SJCRH30 (cell line): ENCODE data around the gene KCNN4. TPM values are rescaled to one million over a fixed set of nuclear protein-coding genes. Genes with fewer than 3 reads are reported as not detected.
A peak's percentile ranks its signal among the peaks of the same experiment; 100 is the strongest.

Experiments used
- DNase-seq, 2 experiments: peaks; one replicate each; pipeline ENCODE4 v3.0.0-alpha.2; 2015 to 2020
- H3K27ac ChIP-seq: fragments of 250-450 bp; sonication (Bioruptor Pico); 2 replicates; pipeline ENCODE4 v1.5.1; 2020; ENCODE audit warnings: mild to moderate bottlenecking, moderate library complexity
- H3K27me3 ChIP-seq: fragments of 250-450 bp; sonication (Bioruptor Pico); 2 replicates; pipeline ENCODE4 v1.5.1; 2020; ENCODE audit warnings: mild to moderate bottlenecking, moderate library complexity
- H3K36me3 ChIP-seq: fragments of 250-450 bp; sonication (Bioruptor Pico); 2 replicates; pipeline ENCODE4 v1.5.1; 2020; ENCODE audit warnings: mild to moderate bottlenecking, moderate library complexity
- H3K4me1 ChIP-seq: fragments of 250-450 bp; sonication (Bioruptor Pico); 2 replicates; pipeline ENCODE4 v1.5.1; 2020; ENCODE audit warnings: mild to moderate bottlenecking, moderate library complexity
- H3K4me3 ChIP-seq: fragments of 250-450 bp; sonication (Bioruptor Pico); 2 replicates; pipeline ENCODE4 v1.5.1; 2020; ENCODE audit warnings: mild to moderate bottlenecking, moderate library complexity
- H3K9me3 ChIP-seq: fragments of 250-450 bp; sonication (Bioruptor Pico); replicated peaks from 2 replicates; pipeline ENCODE4 v1.5.1; 2020; ENCODE audit warnings: mild to moderate bottlenecking, moderate library complexity
- total RNA-seq: library from RNA; depleted of rRNA; stranded (reverse); fragments of >200 nt; shearing (Covaris generic); gene quantifications from 2 replicates; pipeline ENCODE4 v1.2.3, GENCODE V29; 2014

Gene KCNN4
- total RNA-seq, 1 experiment from 2014 or later: 0.38 TPM

GRCh38 chr19:43752287-43752875 lies 28.4 kb downstream of the KCNN4 start:
- Histone ChIP-seq H3K36me3 (peaks cover 29% of the 10 kb centered on the region), H3K4me3 (no peak overlapping the region), H3K9me3 (no peaks in the 10 kb centered on the region), H3K27ac (peak overlapping the region; percentile 14; the same call in 1 of the 2 replicates), H3K27me3 (no peaks in the 10 kb centered on the region), H3K4me1 (peaks cover 5% of the 10 kb centered on the region; the same call in 1 of the 2 replicates)
- DNase-seq: no peak

- H3K36me3 ChIP-seq: peaks cover 29% of the 10 kb centered on the region
- no peaks in the 10 kb centered on the region for H3K27me3 ChIP-seq
- no peaks in the 10 kb centered on the region for H3K9me3 ChIP-seq
- DNase-seq: no peak
- no peak overlapping the region for H3K4me3 ChIP-seq
- H3K4me1 ChIP-seq: peaks cover 5% of the 10 kb centered on the region; the same call in 1 of the 2 replicates
- H3K27ac ChIP-seq: no peak overlapping the region
Measured at GRCh38 chr19:43751466-43752220, 29.1 kb downstream of the KCNN4 start.

DNA sequence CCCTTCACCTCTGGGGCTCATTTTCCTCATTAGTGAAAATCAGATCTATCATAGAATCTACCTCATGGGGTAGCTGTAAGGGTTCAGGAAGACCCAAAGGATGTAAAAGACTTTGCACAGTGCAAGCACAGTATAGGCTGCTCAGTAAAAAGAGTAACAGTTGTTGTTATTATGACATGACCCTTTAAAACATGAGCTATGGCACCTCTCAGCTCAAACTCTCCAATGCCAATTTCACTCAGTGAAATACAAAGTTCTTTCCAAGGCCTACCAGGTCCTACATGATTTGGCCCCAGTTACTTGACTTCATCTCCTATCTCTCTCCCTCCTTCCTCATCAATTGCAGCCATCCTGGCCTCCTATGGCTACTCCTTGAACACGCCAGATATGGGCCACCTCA lies 30.9 kb downstream of the KCNN4 start:
- no peaks in the 10 kb centered on the region for H3K9me3 ChIP-seq
- no peak for DNase-seq
- H3K4me3 ChIP-seq: no peak overlapping the region
- H3K27me3 ChIP-seq: no peaks in the 10 kb centered on the region
- peaks cover 5% of the 10 kb centered on the region; the same call in 1 of the 2 replicates for H3K4me1 ChIP-seq
- peaks cover 32% of the 10 kb centered on the region for H3K36me3 ChIP-seq
- no peak overlapping the region for H3K27ac ChIP-seq

DNA sequence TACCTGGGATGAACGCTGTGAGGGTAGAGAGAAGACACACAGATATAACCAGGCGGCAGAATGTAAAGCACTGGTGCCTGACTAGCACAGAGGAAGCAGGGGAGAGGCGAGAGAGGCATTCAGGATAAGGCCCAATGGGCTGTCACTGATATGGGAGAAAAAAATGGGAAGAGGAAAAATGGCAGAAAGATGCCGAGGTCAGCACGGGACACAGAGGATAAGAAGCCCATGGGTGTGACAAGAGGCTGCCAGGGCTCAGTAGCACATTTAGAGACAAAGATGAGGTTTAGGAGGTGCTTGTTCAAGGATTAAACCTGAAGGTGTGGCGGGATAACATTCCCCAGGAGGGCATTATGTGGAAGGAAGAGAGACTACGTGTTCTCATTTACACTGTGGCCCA lies 31.6 kb downstream of the KCNN4 start:
- Histone ChIP-seq H3K4me1 (peaks cover 5% of the 10 kb centered on the region; the same call in 1 of the 2 replicates), H3K9me3 (no peaks in the 10 kb centered on the region), H3K27ac (no peak overlapping the region), H3K36me3 (peaks cover 36% of the 10 kb centered on the region), H3K4me3 (no peak overlapping the region), H3K27me3 (no peaks in the 10 kb centered on the region)
- no peak for DNase-seq

DNA sequence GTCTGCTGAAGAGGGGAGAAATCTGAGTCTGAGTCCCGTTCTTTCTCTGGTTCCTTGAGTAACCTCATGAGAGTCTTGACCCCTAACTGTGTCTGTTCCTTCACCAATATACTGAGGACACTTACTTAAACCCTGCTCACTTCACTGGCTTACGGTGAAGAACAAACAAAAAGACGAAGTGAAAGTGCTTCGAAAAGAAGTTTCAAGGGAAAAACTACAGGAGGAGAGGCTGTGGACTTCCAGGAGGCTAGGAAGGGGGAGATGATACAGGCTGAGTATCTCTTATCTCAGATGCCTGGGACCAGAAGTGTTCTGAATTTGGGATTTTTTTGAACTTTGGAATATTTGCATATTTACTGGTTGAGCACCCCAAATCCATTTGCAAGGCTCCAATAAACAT lies 32.1 kb downstream of the KCNN4 start:
- H3K9me3 ChIP-seq: no peaks in the 10 kb centered on the region
- no peak overlapping the region for H3K27ac ChIP-seq
- no peak overlapping the region for H3K4me3 ChIP-seq
- H3K4me1 ChIP-seq: peaks cover 5% of the 10 kb centered on the region; the same call in 1 of the 2 replicates
- DNase-seq: no peak
- H3K27me3 ChIP-seq: no peaks in the 10 kb centered on the region
- H3K36me3 ChIP-seq: peaks cover 40% of the 10 kb centered on the region

GRCh38 chr19:43748205-43748594 lies 32.6 kb downstream of the KCNN4 start:
- Histone ChIP-seq H3K36me3 (peaks cover 41% of the 10 kb centered on the region), H3K27ac (no peak overlapping the region), H3K4me1 (peaks cover 5% of the 10 kb centered on the region; the same call in 1 of the 2 replicates), H3K9me3 (no peaks in the 10 kb centered on the region), H3K4me3 (no peak overlapping the region), H3K27me3 (no peaks in the 10 kb centered on the region)
- DNase-seq: no peak

DNA sequence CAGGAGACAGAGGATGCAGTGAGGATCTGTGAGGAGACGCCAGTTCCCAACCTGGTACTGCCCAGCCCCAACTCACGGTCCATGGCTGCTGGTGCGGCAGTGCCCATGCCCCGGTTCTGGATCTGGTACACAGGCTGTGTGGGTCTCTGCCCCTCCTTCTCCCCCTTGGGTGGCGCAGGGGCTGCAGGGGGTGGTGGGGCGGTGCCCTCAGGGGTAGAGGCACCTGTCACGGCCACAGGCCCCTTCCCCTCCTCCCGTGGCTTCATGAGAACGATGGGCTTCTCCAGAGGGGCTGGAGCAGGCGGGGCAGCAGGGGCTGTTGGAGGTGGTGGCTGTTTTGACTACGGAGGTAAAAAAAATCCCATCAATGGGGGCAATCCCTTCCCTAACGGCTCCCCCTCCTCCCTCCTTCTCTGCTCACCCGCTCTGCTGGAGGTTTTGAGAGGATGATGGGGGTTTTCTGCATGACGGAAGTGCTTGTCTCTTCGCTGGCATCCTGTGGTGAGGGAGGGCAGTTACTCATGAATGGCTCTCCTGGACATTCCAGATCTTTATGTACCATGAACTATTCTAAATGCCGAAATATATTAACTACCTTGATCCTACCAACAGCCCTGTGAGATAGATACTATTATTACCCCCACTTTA lies 33.1 kb downstream of the KCNN4 start:
- Histone ChIP-seq H3K27me3 (no peaks in the 10 kb centered on the region), H3K36me3 (peaks cover 41% of the 10 kb centered on the region), H3K9me3 (no peaks in the 10 kb centered on the region), H3K27ac (no peak overlapping the region), H3K4me3 (no peak overlapping the region), H3K4me1 (peaks cover 5% of the 10 kb centered on the region; the same call in 1 of the 2 replicates)
- no peak for DNase-seq

- H3K9me3 ChIP-seq: no peaks in the 10 kb centered on the region
- peaks cover 27% of the 10 kb centered on the region for H3K36me3 ChIP-seq
- no peaks in the 10 kb centered on the region for H3K4me1 ChIP-seq
- H3K27me3 ChIP-seq: no peaks in the 10 kb centered on the region
- no peak overlapping the region for H3K27ac ChIP-seq
- DNase-seq: no peak
- H3K4me3 ChIP-seq: no peak overlapping the region
Measured at GRCh38 chr19:43743059-43743458, 37.7 kb downstream of the KCNN4 start.

GRCh38 chr19:43741075-43741825 lies 39.5 kb downstream of the KCNN4 start:
- no peak overlapping the region for H3K4me3 ChIP-seq
- no peak overlapping the region for H3K27ac ChIP-seq
- no peaks in the 10 kb centered on the region for H3K4me1 ChIP-seq
- H3K9me3 ChIP-seq: no peaks in the 10 kb centered on the region
- H3K36me3 ChIP-seq: peaks cover 39% of the 10 kb centered on the region
- no peak for DNase-seq
- H3K27me3 ChIP-seq: no peaks in the 10 kb centered on the region

GRCh38 chr19:43739439-43740235 lies 41.1 kb downstream of the KCNN4 start:
- Histone ChIP-seq H3K9me3 (no peaks in the 10 kb centered on the region), H3K27ac (no peak overlapping the region), H3K4me1 (no peaks in the 10 kb centered on the region), H3K36me3 (peaks cover 37% of the 10 kb centered on the region), H3K27me3 (no peaks in the 10 kb centered on the region), H3K4me3 (no peak overlapping the region)
- DNase-seq: no peak

- Histone ChIP-seq H3K4me3 (no peak overlapping the region), H3K27me3 (no peaks in the 10 kb centered on the region), H3K36me3 (peaks cover 32% of the 10 kb centered on the region), H3K9me3 (no peaks in the 10 kb centered on the region), H3K4me1 (peaks cover 3% of the 10 kb centered on the region; the same call in 1 of the 2 replicates), H3K27ac (no peak overlapping the region)
- no peak for DNase-seq
Measured at GRCh38 chr19:43738780-43739211, 42.0 kb downstream of the KCNN4 start.

DNA sequence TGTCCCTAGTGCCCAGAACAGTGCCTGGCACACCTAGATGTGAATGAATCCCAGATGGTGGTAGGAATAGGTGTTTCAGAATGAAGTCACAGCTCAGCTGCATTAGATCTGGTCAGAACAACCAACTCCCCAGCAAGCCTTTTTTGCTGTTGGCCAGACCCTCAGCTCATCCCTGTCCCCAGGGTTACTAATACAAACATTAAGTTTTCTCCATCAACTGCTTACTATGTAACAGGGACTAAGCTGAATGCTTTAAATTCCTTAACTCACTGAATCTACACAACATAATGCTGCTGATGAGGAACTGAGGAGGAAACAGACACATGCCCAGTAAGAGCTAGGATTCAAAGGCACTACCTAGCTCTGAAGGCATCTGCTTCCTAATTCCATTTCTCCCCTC lies 44.8 kb downstream of the KCNN4 start:
- no peaks in the 10 kb centered on the region for H3K9me3 ChIP-seq
- H3K4me1 ChIP-seq: peaks cover 23% of the 10 kb centered on the region
- no peak for DNase-seq
- H3K27me3 ChIP-seq: no peaks in the 10 kb centered on the region
- peaks cover 34% of the 10 kb centered on the region for H3K36me3 ChIP-seq
- no peak overlapping the region for H3K4me3 ChIP-seq
- H3K27ac ChIP-seq: no peak overlapping the region

- Histone ChIP-seq H3K4me3 (no peak overlapping the region), H3K27me3 (no peaks in the 10 kb centered on the region), H3K9me3 (no peaks in the 10 kb centered on the region), H3K4me1 (peaks cover 24% of the 10 kb centered on the region), H3K27ac (no peak overlapping the region), H3K36me3 (peaks cover 35% of the 10 kb centered on the region)
- no peak for DNase-seq
Measured at GRCh38 chr19:43735013-43735412, 45.8 kb downstream of the KCNN4 start.

DNA sequence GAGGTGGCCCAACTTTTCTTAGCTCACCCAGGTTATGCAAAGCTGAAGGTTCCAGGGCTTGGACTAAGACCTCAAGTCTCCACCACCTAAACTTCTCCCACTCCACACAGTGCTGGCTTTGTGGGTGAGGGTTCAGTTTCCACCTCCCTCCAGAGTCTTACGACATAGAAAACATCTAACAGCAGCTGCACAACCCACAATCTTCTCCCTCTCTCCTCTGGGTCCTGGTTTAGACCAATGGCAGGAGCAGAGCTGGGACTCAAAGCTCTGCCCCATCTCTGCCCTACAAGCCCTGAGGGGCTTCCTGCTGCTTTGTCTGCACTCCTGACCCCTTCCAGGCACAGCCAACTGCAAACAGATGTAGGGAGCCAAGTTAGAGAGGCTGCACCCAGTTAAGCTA lies 48.9 kb downstream of the KCNN4 start:
- Histone ChIP-seq H3K4me3 (no peak overlapping the region), H3K9me3 (no peaks in the 10 kb centered on the region), H3K27me3 (no peaks in the 10 kb centered on the region), H3K27ac (peak overlapping the region; percentile 53), H3K36me3 (peaks cover 19% of the 10 kb centered on the region), H3K4me1 (peaks cover 24% of the 10 kb centered on the region)
- peak; percentile 79 to 91 for DNase-seq
